Uterus (tissue), 2 donors: ENCODE measurements around the gene NDUFAF5.

ENCODE experiments used
- POLR2A ChIP-seq, 2 donors: fragments of 450-650 bp; IDR thresholded peaks; one replicate each; pipeline ENCODE4 v1.6.1; 2016; ENCODE audit warnings: antibody characterized with exemption in 2 of 2, mild to moderate bottlenecking in 1 of 2, moderate library complexity in 1 of 2
- TF ChIP-seq, protein P1 (sequence below), 4 experiments: fragments of 200-600 bp in 2 of 4; fragments of 450-650 bp in 2 of 4; sonication (generic) in 2 of 4; IDR thresholded peaks; one replicate each; pipeline ENCODE4 v1.5.1; 2016 to 2019; ENCODE audit warnings: antibody characterized with exemption in 4 of 4, mild to moderate bottlenecking in 2 of 4, moderate library complexity in 1 of 4

GRCh38 chr20:13778827-13779226 is 6.0 kb upstream of the NDUFAF5 start:
- TF ChIP-seq, protein P1, sequence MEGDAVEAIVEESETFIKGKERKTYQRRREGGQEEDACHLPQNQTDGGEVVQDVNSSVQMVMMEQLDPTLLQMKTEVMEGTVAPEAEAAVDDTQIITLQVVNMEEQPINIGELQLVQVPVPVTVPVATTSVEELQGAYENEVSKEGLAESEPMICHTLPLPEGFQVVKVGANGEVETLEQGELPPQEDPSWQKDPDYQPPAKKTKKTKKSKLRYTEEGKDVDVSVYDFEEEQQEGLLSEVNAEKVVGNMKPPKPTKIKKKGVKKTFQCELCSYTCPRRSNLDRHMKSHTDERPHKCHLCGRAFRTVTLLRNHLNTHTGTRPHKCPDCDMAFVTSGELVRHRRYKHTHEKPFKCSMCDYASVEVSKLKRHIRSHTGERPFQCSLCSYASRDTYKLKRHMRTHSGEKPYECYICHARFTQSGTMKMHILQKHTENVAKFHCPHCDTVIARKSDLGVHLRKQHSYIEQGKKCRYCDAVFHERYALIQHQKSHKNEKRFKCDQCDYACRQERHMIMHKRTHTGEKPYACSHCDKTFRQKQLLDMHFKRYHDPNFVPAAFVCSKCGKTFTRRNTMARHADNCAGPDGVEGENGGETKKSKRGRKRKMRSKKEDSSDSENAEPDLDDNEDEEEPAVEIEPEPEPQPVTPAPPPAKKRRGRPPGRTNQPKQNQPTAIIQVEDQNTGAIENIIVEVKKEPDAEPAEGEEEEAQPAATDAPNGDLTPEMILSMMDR (IDR thresholded peaks at IDR 0.05): no peak
- no peak for TF ChIP-seq POLR2A (IDR thresholded peaks at IDR 0.05)
